ENCODE results near the gene FOSB.

DNA sequence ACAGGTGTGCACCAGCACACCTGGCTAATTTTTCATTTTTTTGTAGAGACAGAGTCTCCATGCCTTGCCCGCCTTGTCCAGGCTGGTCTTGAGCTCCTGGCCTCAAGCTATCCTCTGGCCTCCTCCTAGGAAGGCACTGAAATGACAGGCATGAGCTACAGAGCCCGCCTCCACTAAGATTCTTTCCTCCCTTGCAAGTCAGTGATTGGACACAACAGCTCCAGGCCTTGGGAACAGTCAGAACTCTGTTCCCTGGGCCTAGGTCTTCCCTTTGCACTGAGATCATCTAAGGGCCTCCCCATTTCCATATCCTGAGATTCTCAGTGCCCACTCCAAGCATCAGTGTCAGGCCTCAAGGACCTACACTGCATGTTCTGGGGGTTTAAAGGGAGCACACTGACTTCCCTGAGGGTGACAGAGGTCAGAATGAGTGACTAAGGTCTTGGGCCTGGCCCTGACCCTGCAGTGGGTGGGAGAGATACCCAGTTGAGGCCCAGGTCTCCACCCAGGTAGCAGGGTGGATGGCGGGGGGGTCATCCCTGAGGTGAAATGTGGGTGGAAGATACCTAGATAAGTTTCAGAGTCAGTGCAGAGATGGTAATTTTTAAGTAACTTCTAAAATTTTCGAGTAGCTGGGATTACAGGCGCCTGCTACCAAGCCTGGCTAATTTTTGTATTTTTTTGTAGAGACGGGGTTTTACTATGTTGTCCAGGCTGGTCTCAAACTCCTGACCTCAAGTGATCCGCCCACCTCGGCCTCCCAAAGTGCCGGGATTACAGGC, 26.7 kb upstream of the FOSB start:
- TF ChIP-seq POLR2A (IDR thresholded peaks at IDR 0.05; ENCODE audit: low read length) (no peak), GATA1 (IDR thresholded peaks at IDR 0.05; ENCODE audit: low read depth, low read length) (no peak)
